ENCODE results near the gene KRTAP10-11.
"Not testable (repeated sequence)": the region's sequence is repeated elsewhere in the genome, so short reads cannot be mapped to it uniquely, and the experiment has no call there.

The KRTAP10-11 gene

GRCh38 chr21:44646366-44647221, at the start of gene KRTAP10-11:
Gene KRTAP10-11, plus strand, starts transcription at chr21:44646414. Its CDS starts 45 bp downstream, at chr21:44646459.
- H3K9me3 Mint-ChIP-seq; ATAC-seq (replicated peaks; ENCODE audit: extremely low read depth, poor library complexity, severe bottlenecking); H3K36me3 Mint-ChIP-seq (ENCODE audit: insufficient read depth); DNase-seq (ENCODE audit: low spot score in 2 of 2); H3K27me3 Mint-ChIP-seq; H3K4me3 Mint-ChIP-seq: not testable (repeated sequence)
- H3K27ac Mint-ChIP-seq (ENCODE audit: low read depth): peak within 1 kb of the TSS; percentile 49
- H3K4me1 Mint-ChIP-seq: peaks cover 22% of the 10 kb centered on the region

- no peaks in the 10 kb centered on the region for H3K9me3 Mint-ChIP-seq
- ATAC-seq (replicated peaks; ENCODE audit: extremely low read depth, poor library complexity, severe bottlenecking): no peak
- H3K27ac Mint-ChIP-seq (ENCODE audit: low read depth): peak overlapping the region; percentile 84
- H3K27me3 Mint-ChIP-seq: peaks cover 17% of the 10 kb centered on the region
- DNase-seq (ENCODE audit: low spot score in 2 of 2): no peak
- no peak overlapping the region for H3K4me3 Mint-ChIP-seq
- H3K4me1 Mint-ChIP-seq: peaks cover 6% of the 10 kb centered on the region
- H3K36me3 Mint-ChIP-seq (ENCODE audit: insufficient read depth): peaks cover 4% of the 10 kb centered on the region
Measured at GRCh38 chr21:44598061-44598460, 48.2 kb upstream of the KRTAP10-11 start.

GRCh38 chr21:44599264-44600029, 46.8 kb upstream of the KRTAP10-11 start:
- Mint-ChIP-seq H3K4me1 (peaks cover 6% of the 10 kb centered on the region), H3K9me3 (no peaks in the 10 kb centered on the region), H3K27ac (ENCODE audit: low read depth) (no peak overlapping the region), H3K27me3 (peaks cover 17% of the 10 kb centered on the region), H3K4me3 (no peak overlapping the region), H3K36me3 (ENCODE audit: insufficient read depth) (peaks cover 2% of the 10 kb centered on the region)
- ATAC-seq (replicated peaks; ENCODE audit: extremely low read depth, poor library complexity, severe bottlenecking) (no peak), DNase-seq (ENCODE audit: low spot score in 2 of 2) (no peak)

GRCh38 chr21:44600118-44600978, 45.9 kb upstream of the KRTAP10-11 start, which contains the start of gene KRTAP10-7:
Gene KRTAP10-7, plus strand, starts transcription at chr21:44600597. Its CDS starts 25 bp downstream, at chr21:44600622.
- not testable (repeated sequence) for H3K36me3 Mint-ChIP-seq (ENCODE audit: insufficient read depth); H3K4me3 Mint-ChIP-seq; H3K4me1 Mint-ChIP-seq; DNase-seq (ENCODE audit: low spot score in 2 of 2); H3K27ac Mint-ChIP-seq (ENCODE audit: low read depth); H3K9me3 Mint-ChIP-seq; ATAC-seq (replicated peaks; ENCODE audit: extremely low read depth, poor library complexity, severe bottlenecking)
- peaks cover 18% of the 10 kb centered on the region for H3K27me3 Mint-ChIP-seq

- not testable (repeated sequence) for H3K4me1 Mint-ChIP-seq; H3K4me3 Mint-ChIP-seq; H3K27ac Mint-ChIP-seq (ENCODE audit: low read depth); DNase-seq (ENCODE audit: low spot score in 2 of 2); H3K36me3 Mint-ChIP-seq (ENCODE audit: insufficient read depth); H3K9me3 Mint-ChIP-seq; ATAC-seq (replicated peaks; ENCODE audit: extremely low read depth, poor library complexity, severe bottlenecking)
- peaks cover 26% of the 10 kb centered on the region for H3K27me3 Mint-ChIP-seq
Measured at GRCh38 chr21:44601091-44601490, 45.1 kb upstream of the KRTAP10-11 start.

- Mint-ChIP-seq H3K27me3 (peaks cover 33% of the 10 kb centered on the region), H3K36me3 (ENCODE audit: insufficient read depth) (peaks cover 2% of the 10 kb centered on the region), H3K9me3 (no peaks in the 10 kb centered on the region), H3K27ac (ENCODE audit: low read depth) (no peak overlapping the region), H3K4me3 (no peak overlapping the region), H3K4me1 (no peaks in the 10 kb centered on the region)
- no peak for DNase-seq (ENCODE audit: low spot score in 2 of 2)
- no peak for ATAC-seq (replicated peaks; ENCODE audit: extremely low read depth, poor library complexity, severe bottlenecking)
Measured at GRCh38 chr21:44601596-44602462, 44.4 kb upstream of the KRTAP10-11 start.

- Mint-ChIP-seq H3K27ac (ENCODE audit: low read depth) (no peak overlapping the region), H3K36me3 (ENCODE audit: insufficient read depth) (peaks cover 2% of the 10 kb centered on the region), H3K9me3 (no peaks in the 10 kb centered on the region), H3K27me3 (peaks cover 35% of the 10 kb centered on the region), H3K4me3 (no peak overlapping the region), H3K4me1 (no peaks in the 10 kb centered on the region)
- no peak for ATAC-seq (replicated peaks; ENCODE audit: extremely low read depth, poor library complexity, severe bottlenecking)
- DNase-seq (ENCODE audit: low spot score in 2 of 2): no peak
Measured at GRCh38 chr21:44602463-44602850, 43.8 kb upstream of the KRTAP10-11 start.

GRCh38 chr21:44603109-44603875, 42.9 kb upstream of the KRTAP10-11 start:
- H3K4me3 Mint-ChIP-seq: no peak overlapping the region
- H3K4me1 Mint-ChIP-seq: no peaks in the 10 kb centered on the region
- H3K36me3 Mint-ChIP-seq (ENCODE audit: insufficient read depth): peaks cover 2% of the 10 kb centered on the region
- DNase-seq (ENCODE audit: low spot score in 2 of 2) (no peak), ATAC-seq (replicated peaks; ENCODE audit: extremely low read depth, poor library complexity, severe bottlenecking) (no peak)
- no peaks in the 10 kb centered on the region for H3K9me3 Mint-ChIP-seq
- H3K27ac Mint-ChIP-seq (ENCODE audit: low read depth): peak overlapping the region; percentile 49
- H3K27me3 Mint-ChIP-seq: peaks cover 29% of the 10 kb centered on the region

- H3K27me3 Mint-ChIP-seq: peaks cover 27% of the 10 kb centered on the region
- H3K4me3 Mint-ChIP-seq: no peak overlapping the region
Measured at GRCh38 chr21:44603911-44604310, 42.3 kb upstream of the KRTAP10-11 start.

GRCh38 chr21:44606495-44606894, 39.7 kb upstream of the KRTAP10-11 start:
- Mint-ChIP-seq H3K36me3 (ENCODE audit: insufficient read depth) (peaks cover 2% of the 10 kb centered on the region), H3K4me1 (no peaks in the 10 kb centered on the region), H3K9me3 (peaks cover 22% of the 10 kb centered on the region), H3K4me3 (no peak overlapping the region), H3K27ac (ENCODE audit: low read depth) (no peak overlapping the region), H3K27me3 (peaks cover 23% of the 10 kb centered on the region)
- no peak for ATAC-seq (replicated peaks; ENCODE audit: extremely low read depth, poor library complexity, severe bottlenecking)
- no peak for DNase-seq (ENCODE audit: low spot score in 2 of 2)

More at GRCh38 chr21:44603911-44604310, 42.3 kb upstream of the KRTAP10-11 start:
- Mint-ChIP-seq H3K27ac (ENCODE audit: low read depth) (no peak overlapping the region), H3K36me3 (ENCODE audit: insufficient read depth) (peaks cover 2% of the 10 kb centered on the region), H3K9me3 (peaks cover 3% of the 10 kb centered on the region), H3K4me1 (no peaks in the 10 kb centered on the region)
- DNase-seq (ENCODE audit: low spot score in 2 of 2) (no peak), ATAC-seq (replicated peaks; ENCODE audit: extremely low read depth, poor library complexity, severe bottlenecking) (no peak)

GRCh38 chr21:44609193-44609592, 37.0 kb upstream of the KRTAP10-11 start:
- no peak overlapping the region for H3K27ac Mint-ChIP-seq (ENCODE audit: low read depth)
- peaks cover 2% of the 10 kb centered on the region for H3K36me3 Mint-ChIP-seq (ENCODE audit: insufficient read depth)
- peaks cover 6% of the 10 kb centered on the region for H3K4me1 Mint-ChIP-seq
- no peak for ATAC-seq (replicated peaks; ENCODE audit: extremely low read depth, poor library complexity, severe bottlenecking)
- H3K9me3 Mint-ChIP-seq: peaks cover 22% of the 10 kb centered on the region
- DNase-seq (ENCODE audit: low spot score in 2 of 2): no peak
- H3K4me3 Mint-ChIP-seq: no peak overlapping the region
- H3K27me3 Mint-ChIP-seq: peaks cover 17% of the 10 kb centered on the region

All from central memory CD8-positive, alpha-beta T cell (primary cell).